Natural killer cell treated with Interleukin-12 subunit alpha and Interleukin-12 subunit beta and Interleukin-15 and Interleukin-18, amount 100 ng/mL, for 72 hours (primary cell): Measurements from ENCODE around the gene TMEM54. TPM values are rescaled to one million over a fixed set of nuclear protein-coding genes. Genes with fewer than 3 reads are reported as not detected.

Source experiments
- ATAC-seq, 2 donors: fragments of 150-1000 bp; cut with Tn5 transposase in 1 of 2; sonication (Bioruptor Pico), chemical (Tn5 transposase) in 1 of 2; 2 replicates each; pipeline ENCODE4 v1.10.0; 2021
- DNase-seq: peaks from one replicate; pipeline ENCODE4 v3.0.0; 2022; ENCODE audit warnings: low spot score
- H3K27ac Mint-ChIP-seq, 2 donors: 1 replicate in 1 of 2; 2 replicates in 1 of 2; pipeline ENCODE4 v1.8.0; 2022; ENCODE audit warnings: mixed read lengths in 2 of 2, mild to moderate bottlenecking in 1 of 2, moderate library complexity in 1 of 2
- H3K27me3 Mint-ChIP-seq, 2 donors: 1 replicate in 1 of 2; 2 replicates in 1 of 2; pipeline ENCODE4 v1.8.0; 2022; ENCODE audit warnings: mixed read lengths in 2 of 2
- H3K36me3 Mint-ChIP-seq: one replicate; pipeline ENCODE4 v1.8.0; 2022; ENCODE audit warnings: mixed read lengths
- H3K4me1 Mint-ChIP-seq, 2 donors: 1 replicate in 1 of 2; 2 replicates in 1 of 2; pipeline ENCODE4 v1.8.0; 2022; ENCODE audit warnings: low read depth in 2 of 2, mixed read lengths in 2 of 2, mild to moderate bottlenecking in 1 of 2
- H3K4me3 Mint-ChIP-seq: one replicate; pipeline ENCODE4 v1.8.0; 2022; ENCODE audit warnings: mixed read lengths
- H3K9me3 Mint-ChIP-seq: 2 replicates; pipeline ENCODE4 v1.8.0; 2022; ENCODE audit warnings: mixed read lengths
- total RNA-seq, 2 donors: library from RNA; stranded (reverse); gene quantifications; one replicate each; pipeline ENCODE4 v1.2.3, GENCODE V29; 2022

Gene TMEM54
- total RNA-seq, 2 donors from 2014 or later: 2.5 to 5.9 TPM

- peaks cover 11 to 41% of the 10 kb centered on the region in 2 donors for H3K27me3 Mint-ChIP-seq
- H3K27ac Mint-ChIP-seq: no peak overlapping the region
- peaks cover 8% of the 10 kb centered on the region for H3K36me3 Mint-ChIP-seq
- no peak for ATAC-seq
- no peak overlapping the region for H3K4me3 Mint-ChIP-seq
- H3K9me3 Mint-ChIP-seq: no peaks in the 10 kb centered on the region
- DNase-seq: no peak
- peaks cover 26 to 40% of the 10 kb centered on the region in 2 donors for H3K4me1 Mint-ChIP-seq
Measured at GRCh38 chr1:32928715-32929114, 27.5 kb upstream of the TMEM54 start.

GRCh38 chr1:32928285-32928684 lies 27.1 kb upstream of the TMEM54 start:
- ATAC-seq (no peak), DNase-seq (no peak)
- no peak overlapping the region for H3K27ac Mint-ChIP-seq
- peaks cover 15 to 45% of the 10 kb centered on the region in 2 donors for H3K27me3 Mint-ChIP-seq
- peaks cover 26 to 42% of the 10 kb centered on the region in 2 donors for H3K4me1 Mint-ChIP-seq
- no peaks in the 10 kb centered on the region for H3K9me3 Mint-ChIP-seq
- H3K36me3 Mint-ChIP-seq: peaks cover 7% of the 10 kb centered on the region
- no peak overlapping the region for H3K4me3 Mint-ChIP-seq

GRCh38 chr1:32927441-32927840 lies 26.3 kb upstream of the TMEM54 start:
- peaks cover 1% of the 10 kb centered on the region for H3K36me3 Mint-ChIP-seq
- no peak overlapping the region for H3K4me3 Mint-ChIP-seq
- DNase-seq (no peak), ATAC-seq (no peak)
- H3K27ac Mint-ChIP-seq: no peak overlapping the region
- no peaks in the 10 kb centered on the region for H3K9me3 Mint-ChIP-seq
- peaks cover 21 to 54% of the 10 kb centered on the region in 2 donors for H3K27me3 Mint-ChIP-seq
- H3K4me1 Mint-ChIP-seq: peaks cover 27 to 37% of the 10 kb centered on the region in 2 donors

- peak overlapping the region in 1 of 2 donors; percentile 79 for H3K27ac Mint-ChIP-seq
- no peaks in the 10 kb centered on the region for H3K9me3 Mint-ChIP-seq
- H3K4me3 Mint-ChIP-seq: no peak overlapping the region
Measured at GRCh38 chr1:32926562-32926961, 25.4 kb upstream of the TMEM54 start.

GRCh38 chr1:32925403-32926162 lies 24.4 kb upstream of the TMEM54 start:
- DNase-seq (no peak), ATAC-seq (peak; percentile 46 to 54)
- H3K36me3 Mint-ChIP-seq: no peaks in the 10 kb centered on the region

More at GRCh38 chr1:32926562-32926961, 25.4 kb upstream of the TMEM54 start:
- DNase-seq (no peak), ATAC-seq (no peak)
- Mint-ChIP-seq H3K27me3 (peaks cover 26 to 57% of the 10 kb centered on the region in 2 donors), H3K4me1 (peaks cover 27 to 32% of the 10 kb centered on the region in 2 donors), H3K36me3 (no peaks in the 10 kb centered on the region)

GRCh38 chr1:32924881-32925344 lies 23.7 kb upstream of the TMEM54 start:
- peaks cover 36 to 37% of the 10 kb centered on the region in 2 donors for H3K4me1 Mint-ChIP-seq
- peak overlapping the region; percentile 60 to 79 for H3K27ac Mint-ChIP-seq
- no peak overlapping the region for H3K4me3 Mint-ChIP-seq
- ATAC-seq: peak; percentile 53 to 72
- peaks cover 29 to 62% of the 10 kb centered on the region in 2 donors for H3K27me3 Mint-ChIP-seq
- H3K9me3 Mint-ChIP-seq: no peaks in the 10 kb centered on the region
- H3K36me3 Mint-ChIP-seq: no peaks in the 10 kb centered on the region
- DNase-seq: no peak

More at GRCh38 chr1:32925403-32926162, 24.4 kb upstream of the TMEM54 start:
- no peaks in the 10 kb centered on the region for H3K9me3 Mint-ChIP-seq
- H3K4me3 Mint-ChIP-seq: peak overlapping the region; percentile 66
- H3K27me3 Mint-ChIP-seq: peaks cover 26 to 57% of the 10 kb centered on the region in 2 donors
- peaks cover 30 to 32% of the 10 kb centered on the region in 2 donors for H3K4me1 Mint-ChIP-seq
- peak overlapping the region; percentile 60 to 79 for H3K27ac Mint-ChIP-seq

GRCh38 chr1:32920833-32921232 lies 19.6 kb upstream of the TMEM54 start:
- no peak for DNase-seq
- no peaks in the 10 kb centered on the region for H3K9me3 Mint-ChIP-seq
- no peak overlapping the region for H3K4me3 Mint-ChIP-seq
- ATAC-seq: no peak
- peaks cover 32 to 52% of the 10 kb centered on the region in 2 donors for H3K27me3 Mint-ChIP-seq
- H3K36me3 Mint-ChIP-seq: no peaks in the 10 kb centered on the region
- peaks cover 37 to 49% of the 10 kb centered on the region in 2 donors for H3K4me1 Mint-ChIP-seq
- H3K27ac Mint-ChIP-seq: peak overlapping the region; percentile 7 to 78

- peak; percentile 64 to 72 for ATAC-seq
- H3K27me3 Mint-ChIP-seq: peaks cover 33 to 52% of the 10 kb centered on the region in 2 donors
- peak overlapping the region; percentile 7 to 78 for H3K27ac Mint-ChIP-seq
- peak overlapping the region; percentile 24 for H3K4me3 Mint-ChIP-seq
- no peaks in the 10 kb centered on the region for H3K9me3 Mint-ChIP-seq
- DNase-seq: no peak
- no peaks in the 10 kb centered on the region for H3K36me3 Mint-ChIP-seq
- H3K4me1 Mint-ChIP-seq: peaks cover 29 to 45% of the 10 kb centered on the region in 2 donors
Measured at GRCh38 chr1:32919811-32920733, 18.9 kb upstream of the TMEM54 start.

- Mint-ChIP-seq H3K27ac (no peak overlapping the region), H3K9me3 (no peaks in the 10 kb centered on the region), H3K4me1 (peaks cover 18 to 31% of the 10 kb centered on the region in 2 donors), H3K27me3 (peaks cover 27 to 39% of the 10 kb centered on the region in 2 donors), H3K36me3 (no peaks in the 10 kb centered on the region), H3K4me3 (no peak overlapping the region)
- ATAC-seq (peak in 1 of 2 donors; percentile 45), DNase-seq (no peak)
Measured at GRCh38 chr1:32918179-32918578, 17.0 kb upstream of the TMEM54 start.

- DNase-seq (peak; percentile 71), ATAC-seq (peak; percentile 83 to 87)
- Mint-ChIP-seq H3K36me3 (no peaks in the 10 kb centered on the region), H3K4me1 (peaks cover 18 to 31% of the 10 kb centered on the region in 2 donors), H3K9me3 (no peaks in the 10 kb centered on the region), H3K4me3 (peak overlapping the region; percentile 42), H3K27me3 (peaks cover 22 to 32% of the 10 kb centered on the region in 2 donors), H3K27ac (peak overlapping the region; percentile 44 to 84)
Measured at GRCh38 chr1:32917521-32917920, 16.3 kb upstream of the TMEM54 start.

GRCh38 chr1:32915766-32916706 lies 14.8 kb upstream of the TMEM54 start:
- DNase-seq: no peak
- Mint-ChIP-seq H3K4me1 (peaks cover 18 to 31% of the 10 kb centered on the region in 2 donors), H3K27ac (peak overlapping the region in 1 of 2 donors; percentile 17), H3K4me3 (no peak overlapping the region), H3K27me3 (peaks cover 16 to 28% of the 10 kb centered on the region in 2 donors), H3K9me3 (no peaks in the 10 kb centered on the region), H3K36me3 (no peaks in the 10 kb centered on the region)
- ATAC-seq: no peak

- Mint-ChIP-seq H3K27me3 (peaks cover 5 to 15% of the 10 kb centered on the region in 2 donors), H3K27ac (no peak overlapping the region), H3K4me3 (no peak overlapping the region), H3K9me3 (no peaks in the 10 kb centered on the region), H3K4me1 (no peaks in the 10 kb centered on the region), H3K36me3 (no peaks in the 10 kb centered on the region)
- no peak for DNase-seq
- ATAC-seq: no peak
Measured at GRCh38 chr1:32910319-32910718, 9.1 kb upstream of the TMEM54 start.

GRCh38 chr1:32907435-32907834 lies 6.2 kb upstream of the TMEM54 start:
- Mint-ChIP-seq H3K36me3 (no peaks in the 10 kb centered on the region), H3K27me3 (peaks cover 11 to 12% of the 10 kb centered on the region in 2 donors), H3K4me3 (no peak overlapping the region), H3K9me3 (no peaks in the 10 kb centered on the region), H3K27ac (no peak overlapping the region), H3K4me1 (no peaks in the 10 kb centered on the region)
- DNase-seq (no peak), ATAC-seq (no peak)
